ENCODE data around the gene GJB4.

GJB4 gene

GRCh38 chr1:34746785-34747637 is 12.5 kb upstream of the GJB4 start:
- no peak overlapping the region for H3K4me3 ChIP-seq (ENCODE audit: low read length)
- DNase-seq (ENCODE audit: low read depth) = no peak
- no peak for TF ChIP-seq CTCF (conservative IDR thresholded peaks at IDR 0.05; ENCODE audit: low read length)

DNA sequence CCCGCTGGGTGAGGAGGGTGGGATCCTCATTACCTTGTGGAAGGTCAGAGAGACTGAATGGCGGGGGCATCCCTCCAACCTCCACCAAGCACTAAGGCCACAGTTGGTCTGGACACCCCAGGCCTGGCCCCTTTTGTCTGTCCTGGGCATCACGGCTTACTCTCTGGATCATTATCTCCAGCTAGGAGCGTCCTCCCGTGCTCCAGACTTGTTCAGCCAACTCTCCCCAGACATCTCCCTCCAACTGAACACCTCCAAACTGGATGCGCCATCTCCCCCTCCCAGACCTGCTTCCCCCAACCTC is 11.9 kb upstream of the GJB4 start:
- TF ChIP-seq CTCF (conservative IDR thresholded peaks at IDR 0.05; ENCODE audit: low read length) = no peak
- no peak overlapping the region for H3K4me3 ChIP-seq (ENCODE audit: low read length)
- no peak for DNase-seq (ENCODE audit: low read depth)

- H3K4me3 ChIP-seq (ENCODE audit: low read length) = no peak overlapping the region
- TF ChIP-seq CTCF (conservative IDR thresholded peaks at IDR 0.05; ENCODE audit: low read length) = no peak
- no peak for DNase-seq (ENCODE audit: low read depth)
Measured at GRCh38 chr1:34749992-34750391, 9.5 kb upstream of the GJB4 start.

GRCh38 chr1:34750610-34751009 is 8.9 kb upstream of the GJB4 start:
- H3K4me3 ChIP-seq (ENCODE audit: low read length) = no peak overlapping the region
- no peak for DNase-seq (ENCODE audit: low read depth)
- no peak for TF ChIP-seq CTCF (conservative IDR thresholded peaks at IDR 0.05; ENCODE audit: low read length)

DNA sequence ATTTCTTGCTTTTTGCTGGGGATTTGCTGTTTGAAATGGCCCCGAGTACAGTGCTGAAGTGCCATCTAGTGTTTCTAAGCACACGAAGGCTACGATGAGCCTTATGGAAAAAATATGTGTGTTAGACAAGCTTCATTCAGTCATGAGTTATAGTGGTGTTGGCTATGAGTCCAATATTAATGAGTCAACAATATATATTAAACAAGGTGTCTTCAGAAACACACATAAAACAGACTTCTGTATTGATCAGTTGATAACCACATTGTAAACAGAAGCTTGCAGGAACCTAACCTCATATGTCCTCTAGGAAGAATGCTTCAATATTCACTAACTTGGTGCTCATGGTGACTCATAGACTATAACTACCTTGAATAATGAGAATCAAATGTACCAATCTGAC is 6.4 kb upstream of the GJB4 start:
- DNase-seq (ENCODE audit: low read depth) = no peak
- H3K4me3 ChIP-seq (ENCODE audit: low read length) = no peak overlapping the region
- no peak for TF ChIP-seq CTCF (conservative IDR thresholded peaks at IDR 0.05; ENCODE audit: low read length)

DNA sequence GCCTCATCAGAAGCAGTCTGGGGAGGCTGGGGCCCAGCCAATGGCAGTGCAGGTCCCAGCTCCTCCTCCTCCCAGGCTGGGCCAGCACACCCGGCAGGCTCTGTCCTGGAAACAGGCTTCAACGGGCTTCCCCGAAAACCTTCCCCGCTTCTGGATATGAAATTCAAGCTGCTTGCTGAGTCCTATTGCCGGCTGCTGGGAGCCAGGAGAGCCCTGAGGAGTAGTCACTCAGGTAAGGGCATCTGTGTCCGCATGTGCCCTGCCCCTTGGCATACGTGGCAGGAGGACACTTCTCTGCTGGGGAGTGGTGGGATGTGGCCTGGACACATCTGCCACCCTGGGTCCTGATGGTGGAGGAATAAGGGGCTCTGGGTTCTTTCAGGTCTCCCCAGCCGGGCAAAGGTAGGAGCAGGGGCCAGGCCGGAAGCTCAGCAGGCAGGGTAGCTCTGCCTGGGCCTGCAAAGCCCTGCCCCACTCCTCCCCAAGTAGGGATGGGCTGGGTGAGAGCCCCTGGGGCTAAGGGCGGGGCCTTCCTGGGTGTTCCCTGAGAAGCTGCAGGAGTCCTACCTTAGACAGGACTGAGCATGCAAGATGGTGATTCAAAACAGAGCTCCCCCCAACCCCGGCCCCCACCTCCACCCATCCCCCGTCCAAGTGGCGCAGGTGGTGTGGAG is 4.4 kb upstream of the GJB4 start, which contains the start of gene GJB5:
TSS of gene GJB5 (plus strand) at position 84 of the 674 bp plus-strand sequence. CDS start 2,284 bp downstream, outside the sequence.
- no peak within 1 kb of the TSS for H3K4me3 ChIP-seq (ENCODE audit: low read length)
- no peak for DNase-seq (ENCODE audit: low read depth)
- TF ChIP-seq CTCF (conservative IDR thresholded peaks at IDR 0.05; ENCODE audit: low read length) = no peak

DNA sequence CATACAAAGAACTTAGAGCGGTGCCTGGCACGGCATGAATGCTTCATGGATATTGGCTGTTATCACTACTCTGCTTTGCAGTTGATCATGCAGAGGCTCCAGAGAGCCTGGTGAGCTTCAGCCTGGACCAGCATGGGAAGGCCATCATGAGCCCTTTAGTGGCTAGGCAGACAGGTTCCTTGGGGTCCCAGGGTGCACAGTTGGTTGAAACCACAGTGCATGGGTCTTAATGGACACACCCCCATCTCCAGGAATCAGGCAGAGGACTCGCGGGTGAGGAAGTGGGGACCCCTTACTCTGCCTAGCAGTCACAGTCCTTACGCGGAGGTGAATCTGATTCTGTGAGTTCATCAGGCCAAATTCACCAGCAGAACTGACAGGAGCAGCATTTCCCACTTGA is 3.6 kb upstream of the GJB4 start:
- no peak for TF ChIP-seq CTCF (conservative IDR thresholded peaks at IDR 0.05; ENCODE audit: low read length)
- DNase-seq (ENCODE audit: low read depth) = no peak
- no peak overlapping the region for H3K4me3 ChIP-seq (ENCODE audit: low read length)

Data from AG10803 (cell line).